Stomach smooth muscle (tissue), 2 donors: ENCODE data around the gene PRAMEF12.
"Not testable (repeated sequence)": the region's sequence is repeated elsewhere in the genome, so short reads cannot be mapped to it uniquely, and the experiment has no call there.

Experiments
- H3K27ac ChIP-seq: one replicate; pipeline ENCODE4 v1.7.0; 2013; ENCODE audit warnings: mild to moderate bottlenecking, low read length, inconsistent platforms
- H3K27me3 ChIP-seq, 2 donors: one replicate each; pipeline ENCODE4 v1.7.0; 2013; ENCODE audit warnings: low read length in 2 of 2; ENCODE audit not compliant: insufficient read depth in 2 of 2, control insufficient read depth in 1 of 2
- H3K36me3 ChIP-seq, 2 donors: one replicate each; pipeline ENCODE4 v1.7.0; 2013; ENCODE audit warnings: low read length in 2 of 2; ENCODE audit not compliant: control insufficient read depth in 2 of 2, insufficient read depth in 2 of 2
- H3K4me1 ChIP-seq: one replicate; pipeline ENCODE4 v1.7.0; 2013; ENCODE audit warnings: low read length; ENCODE audit not compliant: control insufficient read depth, insufficient read depth
- H3K4me3 ChIP-seq, 2 donors: one replicate each; pipeline ENCODE4 v1.7.0; 2013; ENCODE audit warnings: low read length in 2 of 2
- H3K9ac ChIP-seq, 2 donors: one replicate each; pipeline ENCODE4 v1.7.0; 2013; ENCODE audit warnings: low read length in 2 of 2, mild to moderate bottlenecking in 1 of 2
- H3K9me3 ChIP-seq, 2 donors: one replicate each; pipeline ENCODE4 v1.7.0; 2013; ENCODE audit warnings: low read length in 2 of 2; ENCODE audit not compliant: control insufficient read depth in 2 of 2
- donor health status: healthy.
- donor health status: Pancreatic carcinoma.

Gene PRAMEF12

GRCh38 chr1:12773438-12773837 lies at the start of gene PRAMEF12:
Gene PRAMEF12, plus strand, starts transcription at chr1:12773738. Its CDS starts 1,130 bp downstream, at chr1:12774868.
- Histone ChIP-seq H3K27me3 (peaks cover 0 to 14% of the 10 kb centered on the region in 2 donors), H3K4me1 (no peaks in the 10 kb centered on the region), H3K9me3 (peaks cover 0 to 2% of the 10 kb centered on the region in 2 donors), H3K36me3 (no peaks in the 10 kb centered on the region), H3K9ac (no peak within 1 kb of the TSS), H3K4me3 (no peak within 1 kb of the TSS), H3K27ac (no peak within 1 kb of the TSS)

DNA sequence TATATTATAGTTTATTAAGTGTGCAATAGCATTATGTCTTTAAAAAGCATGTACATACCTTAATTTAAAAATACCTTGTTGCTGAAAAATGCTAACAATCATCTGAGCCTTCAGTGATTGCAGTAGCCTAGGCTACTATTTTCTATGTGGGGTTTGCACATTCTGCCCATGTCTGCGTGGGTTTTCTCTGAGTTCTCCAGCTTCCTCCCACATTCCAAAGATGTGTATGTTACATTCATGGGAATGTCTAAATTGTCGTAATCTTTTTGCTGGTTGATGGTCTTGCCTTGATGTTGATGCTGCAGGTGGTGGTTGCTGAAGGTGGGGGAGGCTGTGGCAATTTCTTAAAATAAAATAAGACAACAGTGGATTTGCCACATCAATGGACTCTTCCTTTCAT lies 45.1 kb upstream of the PRAMEF12 start:
- H3K27ac ChIP-seq: no peak overlapping the region
- peaks cover 0 to 2% of the 10 kb centered on the region in 2 donors for H3K27me3 ChIP-seq
- no peak overlapping the region for H3K4me3 ChIP-seq
- peaks cover 2 to 8% of the 10 kb centered on the region in 2 donors for H3K9me3 ChIP-seq
- no peaks in the 10 kb centered on the region for H3K36me3 ChIP-seq
- H3K9ac ChIP-seq: no peak overlapping the region
- H3K4me1 ChIP-seq: no peaks in the 10 kb centered on the region

DNA sequence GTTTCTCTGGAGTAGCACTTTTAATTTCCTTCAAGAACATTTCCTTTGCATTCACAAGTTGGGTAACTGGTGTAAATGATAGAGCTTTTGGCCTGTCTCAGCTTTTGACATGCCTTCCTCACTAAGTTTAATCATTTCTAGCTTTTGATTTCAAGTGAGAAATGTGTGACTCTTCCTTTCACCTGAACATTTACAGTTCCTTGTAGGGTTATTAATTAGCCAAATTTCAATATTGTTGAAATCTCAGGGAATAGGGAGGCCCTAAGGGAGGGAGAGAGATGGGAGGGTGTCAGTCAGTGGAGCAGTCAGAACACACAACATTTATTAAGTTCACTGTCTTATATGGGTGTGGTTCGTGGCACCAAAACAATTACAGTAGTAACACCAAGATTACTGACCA lies 43.4 kb upstream of the PRAMEF12 start:
- no peak overlapping the region for H3K4me3 ChIP-seq
- no peak overlapping the region for H3K27ac ChIP-seq
- H3K9me3 ChIP-seq: peaks cover 4 to 8% of the 10 kb centered on the region in 2 donors
- peaks cover 0 to 2% of the 10 kb centered on the region in 2 donors for H3K27me3 ChIP-seq
- no peaks in the 10 kb centered on the region for H3K4me1 ChIP-seq
- no peak overlapping the region for H3K9ac ChIP-seq
- no peaks in the 10 kb centered on the region for H3K36me3 ChIP-seq

GRCh38 chr1:12731084-12731483 lies 42.5 kb upstream of the PRAMEF12 start:
- H3K9ac ChIP-seq, H3K27ac ChIP-seq, H3K27me3 ChIP-seq, H3K4me3 ChIP-seq, H3K36me3 ChIP-seq, H3K4me1 ChIP-seq, H3K9me3 ChIP-seq: not testable (repeated sequence)

GRCh38 chr1:12734651-12735050 lies 38.9 kb upstream of the PRAMEF12 start:
- Histone ChIP-seq H3K4me1 (no peaks in the 10 kb centered on the region), H3K9ac (no peak overlapping the region), H3K9me3 (peaks cover 4 to 7% of the 10 kb centered on the region in 2 donors), H3K27me3 (no peaks in the 10 kb centered on the region), H3K4me3 (no peak overlapping the region), H3K27ac (no peak overlapping the region), H3K36me3 (no peaks in the 10 kb centered on the region)

GRCh38 chr1:12738934-12739333 lies 34.6 kb upstream of the PRAMEF12 start:
- no peak overlapping the region for H3K9ac ChIP-seq
- peaks cover 0 to 2% of the 10 kb centered on the region in 2 donors for H3K27me3 ChIP-seq
- H3K27ac ChIP-seq: no peak overlapping the region
- H3K4me3 ChIP-seq: no peak overlapping the region
- H3K9me3 ChIP-seq: peaks cover 0 to 2% of the 10 kb centered on the region in 2 donors
- H3K4me1 ChIP-seq: no peaks in the 10 kb centered on the region
- H3K36me3 ChIP-seq: no peaks in the 10 kb centered on the region

GRCh38 chr1:12739613-12740012 lies 33.9 kb upstream of the PRAMEF12 start:
- Histone ChIP-seq H3K9me3 (peaks cover 0 to 2% of the 10 kb centered on the region in 2 donors), H3K4me1 (no peaks in the 10 kb centered on the region), H3K36me3 (no peaks in the 10 kb centered on the region), H3K27ac (no peak overlapping the region), H3K4me3 (no peak overlapping the region), H3K27me3 (peaks cover 0 to 2% of the 10 kb centered on the region in 2 donors), H3K9ac (no peak overlapping the region)

GRCh38 chr1:12741946-12742345 lies 31.6 kb upstream of the PRAMEF12 start:
- no peaks in the 10 kb centered on the region for H3K4me1 ChIP-seq
- no peak overlapping the region for H3K27ac ChIP-seq
- H3K4me3 ChIP-seq: no peak overlapping the region
- H3K36me3 ChIP-seq: no peaks in the 10 kb centered on the region
- no peak overlapping the region for H3K9ac ChIP-seq
- no peaks in the 10 kb centered on the region for H3K9me3 ChIP-seq
- H3K27me3 ChIP-seq: peaks cover 0 to 2% of the 10 kb centered on the region in 2 donors

DNA sequence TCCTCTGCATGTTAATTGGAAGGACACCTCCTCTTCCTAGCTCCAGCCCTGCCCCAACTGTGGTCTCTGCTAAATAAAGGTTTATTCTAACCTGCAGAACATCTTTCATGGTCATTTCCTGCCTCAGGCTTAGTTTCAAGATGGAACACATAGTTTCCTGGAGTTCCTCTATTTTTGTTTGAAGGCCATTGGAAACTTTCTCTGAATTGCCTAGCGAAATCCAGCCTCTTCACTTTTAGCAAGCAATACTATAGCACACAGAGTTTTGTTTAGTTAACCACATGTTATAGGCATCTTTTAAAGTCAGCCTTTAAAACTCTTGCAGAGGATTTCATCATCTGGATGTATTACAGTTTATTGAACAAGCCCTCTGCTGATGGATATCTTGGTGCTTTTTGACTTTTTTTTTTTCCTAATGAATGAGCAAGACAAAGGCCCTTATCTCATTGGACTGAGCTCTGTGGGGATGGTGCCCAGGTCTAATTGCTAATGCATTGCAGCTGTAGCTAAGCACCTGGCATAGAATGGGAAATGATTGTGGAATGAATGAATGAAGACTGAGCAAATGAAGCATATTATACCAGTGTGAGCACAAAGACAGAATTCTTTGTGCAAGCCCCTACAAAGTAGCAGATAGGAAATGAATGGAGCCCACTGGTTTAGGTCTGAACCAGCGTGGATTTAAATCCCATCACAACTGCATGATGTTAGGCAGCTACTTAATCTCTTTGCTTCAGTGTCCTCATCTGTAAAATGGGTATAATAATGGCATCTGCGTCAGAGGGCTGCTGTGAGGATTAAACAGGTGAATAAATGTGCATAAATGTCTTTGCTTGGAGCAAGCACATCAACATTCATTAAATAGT lies 28.2 kb upstream of the PRAMEF12 start:
- Histone ChIP-seq H3K9me3 (peaks cover 0 to 4% of the 10 kb centered on the region in 2 donors), H3K9ac (no peak overlapping the region), H3K27me3 (peaks cover 0 to 2% of the 10 kb centered on the region in 2 donors), H3K27ac (no peak overlapping the region), H3K4me1 (no peaks in the 10 kb centered on the region), H3K36me3 (no peaks in the 10 kb centered on the region), H3K4me3 (no peak overlapping the region)

GRCh38 chr1:12745992-12746323 lies 27.6 kb upstream of the PRAMEF12 start, which contains the start of gene CFAP107:
Gene CFAP107, plus strand, starts transcription at chr1:12746200. Its CDS starts 231 bp downstream, at chr1:12746431.
- Histone ChIP-seq H3K4me1 (no peaks in the 10 kb centered on the region), H3K27ac (no peak within 1 kb of the TSS), H3K36me3 (no peaks in the 10 kb centered on the region), H3K9ac (no peak within 1 kb of the TSS), H3K9me3 (peaks cover 0 to 4% of the 10 kb centered on the region in 2 donors), H3K4me3 (no peak within 1 kb of the TSS), H3K27me3 (peaks cover 0 to 2% of the 10 kb centered on the region in 2 donors)

GRCh38 chr1:12748778-12749355 lies 24.7 kb upstream of the PRAMEF12 start:
- Histone ChIP-seq H3K27ac (no peak overlapping the region), H3K27me3 (no peaks in the 10 kb centered on the region), H3K9ac (no peak overlapping the region), H3K36me3 (no peaks in the 10 kb centered on the region), H3K9me3 (peaks cover 0 to 4% of the 10 kb centered on the region in 2 donors), H3K4me1 (no peaks in the 10 kb centered on the region), H3K4me3 (no peak overlapping the region)
